ENCODE results near the gene KRTAP10-5. TPM values are rescaled to one million over a fixed set of nuclear protein-coding genes. Genes with fewer than 3 reads are reported as not detected.
"Not testable (repeated sequence)": the region's sequence is repeated elsewhere in the genome, so short reads cannot be mapped to it uniquely, and the experiment has no call there.

The KRTAP10-5 gene
- total RNA-seq, 1 donor from 2014 or later: not detected

DNA sequence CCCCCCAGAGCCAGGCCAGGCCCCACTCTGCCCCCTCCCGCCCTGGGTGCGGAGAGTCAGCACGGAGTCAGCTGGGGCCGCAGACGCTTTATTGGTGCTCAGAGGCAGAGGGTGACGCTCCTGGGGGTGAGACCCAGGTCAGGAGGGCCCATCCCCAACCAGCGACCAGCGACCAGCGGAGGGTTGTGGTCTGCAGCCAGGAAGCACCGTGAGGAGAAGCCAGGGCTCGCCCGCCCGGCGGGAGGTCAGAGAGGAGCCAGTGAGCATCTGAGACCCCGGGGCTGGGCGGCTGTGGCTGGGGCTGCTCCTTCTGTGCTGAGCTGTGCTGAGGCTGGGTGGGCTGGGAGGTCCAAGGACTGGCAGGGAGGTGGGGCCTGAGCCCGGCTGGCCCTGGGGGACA lies 30.1 kb downstream of the KRTAP10-5 start:
- not testable (repeated sequence) for DNase-seq (ENCODE audit: low read depth in 2 of 2)

- DNase-seq (ENCODE audit: low read depth in 2 of 2): no peak
These were observed 30.7 kb downstream of the KRTAP10-5 start for GRCh38 chr21:44549525-44550211.

GRCh38 chr21:44548922-44549321 lies 31.5 kb downstream of the KRTAP10-5 start:
- DNase-seq (ENCODE audit: low read depth in 2 of 2): no peak

- DNase-seq (ENCODE audit: low read depth in 2 of 2): no peak
These were observed 32.0 kb downstream of the KRTAP10-5 start for GRCh38 chr21:44548381-44548780.

GRCh38 chr21:44547656-44548331 lies 32.6 kb downstream of the KRTAP10-5 start:
- DNase-seq (ENCODE audit: low read depth in 2 of 2): no peak

GRCh38 chr21:44544566-44544965 lies 35.8 kb downstream of the KRTAP10-5 start:
- DNase-seq (ENCODE audit: low read depth in 2 of 2): no peak

GRCh38 chr21:44542716-44543115 lies 37.7 kb downstream of the KRTAP10-5 start:
- no peak for DNase-seq (ENCODE audit: low read depth in 2 of 2)

GRCh38 chr21:44540741-44541288 lies 39.6 kb downstream of the KRTAP10-5 start:
- DNase-seq (ENCODE audit: low read depth in 2 of 2): no peak

GRCh38 chr21:44539991-44540666 lies 40.3 kb downstream of the KRTAP10-5 start, which contains the start of gene KRTAP10-1:
Gene KRTAP10-1, minus strand, starts transcription at chr21:44540195. Its CDS starts 45 bp downstream, at chr21:44540150.
- DNase-seq (ENCODE audit: low read depth in 2 of 2): no peak

DNA sequence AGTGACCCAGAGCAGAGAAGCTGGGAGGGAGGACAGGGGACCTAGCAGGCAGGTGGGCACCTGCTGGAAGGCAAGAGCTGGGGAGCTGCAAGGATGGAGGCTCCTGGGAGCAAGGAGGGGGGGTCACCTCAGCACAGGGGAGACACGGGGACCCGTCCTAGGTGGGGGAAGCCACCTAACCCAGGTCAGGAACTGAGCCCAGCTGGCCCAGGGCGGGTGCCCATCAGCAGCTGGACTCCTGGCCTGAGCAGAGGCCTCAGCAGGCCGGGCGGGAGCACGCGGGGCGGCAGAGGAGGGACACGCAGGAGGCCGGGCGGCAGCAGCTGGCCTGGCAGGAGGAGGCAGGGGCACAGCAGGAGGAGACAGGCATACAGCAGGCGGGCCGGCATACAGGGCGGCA lies 41.4 kb downstream of the KRTAP10-5 start:
- DNase-seq (ENCODE audit: low read depth in 2 of 2): no peak

- DNase-seq (ENCODE audit: low read depth in 2 of 2): no peak
These were observed 42.2 kb downstream of the KRTAP10-5 start for GRCh38 chr21:44537930-44538911.

DNA sequence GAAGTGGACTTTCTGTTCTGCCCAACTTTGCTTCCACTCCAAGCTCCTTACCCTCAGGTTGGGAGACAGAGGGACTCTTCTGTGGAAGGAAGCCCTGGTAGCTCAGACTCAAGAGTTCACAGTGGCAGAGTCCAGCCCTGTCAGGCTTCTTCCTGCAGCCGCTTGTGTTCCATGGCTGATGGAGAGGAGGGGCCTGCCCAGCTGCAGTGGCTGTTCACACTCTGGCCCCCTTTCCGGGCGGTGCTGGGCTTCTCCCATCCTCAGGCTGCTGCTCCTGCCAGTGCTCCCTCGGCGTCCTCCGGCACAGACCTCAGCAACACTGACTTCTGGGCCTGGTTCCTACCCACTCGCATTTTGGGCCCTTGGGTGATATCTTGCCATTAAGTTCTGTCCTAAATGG lies 44.4 kb downstream of the KRTAP10-5 start:
- no peak for DNase-seq (ENCODE audit: low read depth in 2 of 2)

DNA sequence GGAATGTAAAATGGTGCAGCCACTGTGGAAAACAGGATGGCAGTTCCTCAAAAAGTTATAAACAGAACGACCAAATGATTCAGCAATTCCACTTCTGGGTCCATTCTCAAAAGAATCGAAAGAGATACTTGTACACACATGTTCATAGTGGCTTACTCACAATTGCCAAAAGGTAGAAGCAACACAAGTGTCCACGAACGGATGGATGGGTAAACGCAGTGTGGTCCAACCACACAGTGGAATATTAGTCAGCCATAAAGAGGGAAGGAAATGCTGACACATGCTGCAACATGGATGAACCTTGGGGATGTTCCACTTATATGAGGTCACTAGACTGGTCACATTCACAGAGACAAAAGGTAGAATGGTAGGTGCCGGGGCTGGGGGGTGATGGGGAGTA lies 45.7 kb downstream of the KRTAP10-5 start:
- DNase-seq (ENCODE audit: low read depth in 2 of 2): no peak

DNA sequence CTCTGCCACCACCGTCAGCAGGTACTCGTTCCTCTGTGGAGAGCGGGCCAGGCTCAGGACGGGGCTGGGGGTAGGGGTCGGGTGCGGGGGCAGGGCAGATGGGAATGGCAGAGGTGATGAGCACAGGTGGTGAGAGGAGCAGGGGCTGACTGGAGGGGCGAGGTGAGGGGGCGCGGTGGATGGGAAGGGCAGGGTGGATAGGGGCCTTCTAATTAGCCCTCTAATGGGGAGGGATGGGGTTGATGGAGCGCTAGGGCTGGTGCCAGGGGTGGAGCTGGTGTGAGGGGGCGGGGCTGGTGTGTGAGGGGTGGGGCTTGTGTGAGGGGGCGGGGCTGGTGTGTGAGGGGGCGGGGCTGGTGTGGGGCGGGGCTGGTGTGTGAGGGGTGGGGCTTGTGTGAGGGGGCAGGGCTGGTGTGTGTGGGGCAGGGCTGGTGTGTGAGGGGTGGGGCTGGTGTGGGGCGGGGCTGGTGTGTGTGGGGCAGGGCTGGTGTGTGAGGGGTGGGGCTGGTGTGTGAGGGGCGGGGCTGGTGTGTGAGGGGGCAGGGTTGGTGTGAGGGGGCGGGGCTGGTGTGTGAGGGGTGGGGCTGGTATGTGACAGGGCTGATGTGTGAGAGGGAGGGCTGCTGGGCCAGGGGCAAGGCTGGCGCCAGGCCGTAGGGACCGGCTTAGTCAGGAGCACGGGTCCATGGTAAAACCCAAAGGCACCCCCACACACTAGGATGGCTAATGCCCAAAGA lies 46.3 kb downstream of the KRTAP10-5 start:
- no peak for DNase-seq (ENCODE audit: low read depth in 2 of 2)

DNA sequence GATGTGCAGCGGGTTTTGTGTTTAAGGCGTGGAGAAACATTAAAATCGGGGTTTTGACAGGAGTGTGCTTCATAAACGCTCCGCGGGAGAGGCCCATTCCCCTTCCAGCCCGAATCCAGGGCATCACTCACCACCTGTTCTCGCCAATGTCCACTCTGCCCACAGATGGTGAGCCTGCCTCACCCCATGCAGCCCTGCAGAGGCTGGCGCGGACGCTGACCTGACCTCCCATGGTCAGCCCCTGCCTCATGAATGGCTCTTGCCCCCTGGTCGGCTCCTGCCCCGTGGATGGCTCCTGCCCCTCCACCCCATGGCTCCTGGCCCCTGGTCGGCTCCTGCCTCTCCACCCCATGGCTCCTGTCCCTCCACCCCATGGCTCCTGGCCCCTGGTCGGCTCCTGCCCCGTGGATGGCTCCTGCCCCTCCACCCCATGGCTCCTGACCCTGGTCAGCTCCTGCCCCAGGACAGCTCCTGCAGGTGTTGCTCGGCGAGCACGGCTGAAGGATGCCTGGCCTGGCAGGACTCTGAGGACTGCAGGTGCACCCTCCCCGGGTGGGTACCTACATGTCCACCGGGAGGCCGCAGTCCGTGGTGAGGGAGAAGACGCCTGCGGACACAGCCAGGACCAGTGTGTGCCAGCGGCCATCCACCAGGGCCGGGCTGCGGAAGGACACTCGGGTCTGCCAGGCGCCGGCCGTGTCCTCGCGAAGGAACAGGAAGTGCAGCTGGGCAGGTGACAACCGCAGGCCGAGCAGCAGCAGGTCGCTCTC lies 47.1 kb downstream of the KRTAP10-5 start:
- no peak for DNase-seq (ENCODE audit: low read depth in 2 of 2)

DNA sequence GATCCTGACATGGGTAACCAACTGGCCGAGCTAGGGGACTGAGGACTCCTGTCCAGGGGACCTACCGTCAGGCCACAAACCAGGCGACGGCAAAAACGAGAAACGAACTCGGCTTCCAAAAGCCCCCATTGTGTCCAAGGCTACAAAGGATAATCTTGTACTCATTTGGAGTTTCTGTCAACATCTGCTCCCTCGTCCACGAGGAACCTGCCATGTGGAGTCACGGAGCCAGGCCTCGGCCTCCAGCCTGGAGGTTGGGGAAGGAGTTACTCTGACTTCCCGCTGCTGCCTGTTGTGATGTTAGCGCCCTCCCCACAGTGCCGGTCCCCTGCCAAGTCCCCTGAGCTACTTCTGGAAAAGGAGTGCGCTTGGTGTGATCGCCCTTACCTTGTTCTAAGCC lies 47.7 kb downstream of the KRTAP10-5 start:
- no peak for DNase-seq (ENCODE audit: low read depth in 2 of 2)

DNA sequence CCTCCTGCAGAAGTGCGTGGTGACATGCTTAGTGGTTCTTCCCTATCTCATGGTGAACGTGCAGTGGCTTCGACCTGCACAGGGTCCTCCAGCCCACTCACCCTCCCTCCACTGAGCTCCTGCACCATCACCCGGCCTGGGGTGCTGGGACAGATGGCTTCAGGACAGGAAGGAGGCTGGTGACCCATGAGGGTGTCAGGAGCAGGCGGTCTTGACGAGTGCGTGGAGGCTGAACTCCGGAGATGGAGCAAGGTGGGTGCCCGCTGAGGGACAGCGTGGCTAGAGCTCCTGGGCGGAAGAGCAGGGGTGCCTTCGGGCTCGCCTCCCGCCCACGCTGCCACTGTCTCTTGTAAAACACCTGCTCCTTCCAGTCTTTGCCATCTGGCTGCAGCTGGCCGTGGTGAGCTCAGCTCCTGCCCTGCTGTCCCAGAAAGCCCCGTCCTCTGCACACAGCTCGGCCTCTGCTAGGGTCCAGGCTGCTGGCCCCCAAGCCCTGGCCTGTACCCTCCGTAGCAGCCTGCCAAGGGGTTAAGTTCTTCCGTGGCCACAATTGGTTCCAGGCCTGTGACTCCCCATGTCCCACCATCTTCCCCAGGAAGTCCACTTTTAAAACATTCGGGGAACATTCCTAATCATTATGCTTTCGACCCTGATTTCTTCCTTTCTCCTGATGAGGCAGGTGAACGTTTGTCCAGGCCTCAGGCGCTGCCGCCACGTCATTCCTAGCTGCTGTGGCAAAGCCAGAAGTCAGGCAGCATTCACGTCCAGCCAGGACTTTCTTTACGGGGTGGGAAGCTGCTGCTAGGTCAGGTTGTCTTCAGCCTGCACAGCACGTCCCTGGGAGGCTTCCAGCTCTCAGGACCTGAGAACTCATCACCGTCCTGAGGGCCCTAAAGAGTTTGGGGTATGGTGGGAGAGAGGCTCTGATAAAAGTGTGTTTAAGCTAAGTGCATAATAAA lies 48.5 kb downstream of the KRTAP10-5 start:
- no peak for DNase-seq (ENCODE audit: low read depth in 2 of 2)

GRCh38 chr21:44530903-44531605 lies 49.4 kb downstream of the KRTAP10-5 start:
- DNase-seq (ENCODE audit: low read depth in 2 of 2): no peak
